OCI-LY1 (cell line): ENCODE results near the gene SLC39A13.

Source experiments
- H2AFZ ChIP-seq: fragments of 200-600 bp; sonication (generic), shearing (Covaris generic); 2 replicates; pipeline ENCODE4 v1.6.0; 2014; ENCODE audit warnings: antibody characterized with exemption, mild to moderate bottlenecking, low read length
- H3F3A ChIP-seq: fragments of 200-600 bp; sonication (generic), shearing (Covaris generic); 2 replicates; pipeline ENCODE4 v1.6.0; 2014; ENCODE audit warnings: mild to moderate bottlenecking, antibody characterized with exemption, low read length, moderate library complexity; ENCODE audit not compliant: insufficient read depth
- H3K27ac ChIP-seq: fragments of 200-600 bp; sonication (generic); 2 replicates; pipeline ENCODE4 v1.5.1; 2014; ENCODE audit warnings: low read length, mixed run types, mild to moderate bottlenecking, low read depth; ENCODE audit not compliant: poor library complexity, severe bottlenecking
- H3K27me3 ChIP-seq: fragments of 200-600 bp; sonication (generic); 2 replicates; pipeline ENCODE4 v1.6.0; 2014; ENCODE audit warnings: antibody characterized with exemption, mild to moderate bottlenecking, low read length, moderate library complexity; ENCODE audit not compliant: insufficient read depth
- H3K36me3 ChIP-seq: fragments of 200-600 bp; sonication (generic); 2 replicates; pipeline ENCODE4 v1.6.1; 2014; ENCODE audit warnings: mild to moderate bottlenecking, antibody characterized with exemption, low read length, moderate library complexity, mixed read lengths; ENCODE audit not compliant: insufficient read depth
- H3K4me1 ChIP-seq: fragments of 200-600 bp; sonication (generic); 2 replicates; pipeline ENCODE4 v1.5.1; 2014; ENCODE audit warnings: mild to moderate bottlenecking, low read length, moderate library complexity; ENCODE audit not compliant: insufficient read depth, severe bottlenecking
- H3K4me2 ChIP-seq: fragments of 200-600 bp; sonication (generic), shearing (Covaris generic); 2 replicates; pipeline ENCODE4 v1.6.1; 2014; ENCODE audit warnings: low read length
- H3K4me3 ChIP-seq: fragments of 200-600 bp; sonication (generic); 2 replicates; pipeline ENCODE4 v1.5.1; 2014; ENCODE audit warnings: low read length, low read depth, mild to moderate bottlenecking, mixed read lengths; ENCODE audit not compliant: poor library complexity, severe bottlenecking
- H3K79me2 ChIP-seq: fragments of 200-600 bp; shearing (Covaris generic); 2 replicates; pipeline ENCODE4 v1.6.1; 2016; ENCODE audit warnings: mixed run types, low read length, mixed read lengths; ENCODE audit not compliant: insufficient read depth
- H3K9ac ChIP-seq: fragments of 200-600 bp; sonication (generic), shearing (Covaris generic); 2 replicates; pipeline ENCODE4 v1.6.1; 2014; ENCODE audit warnings: mild to moderate bottlenecking, low read length, mixed read lengths
- H3K9me2 ChIP-seq: fragments of 200-600 bp; sonication (generic), shearing (Covaris generic); 2 replicates; pipeline ENCODE4 v1.6.1; 2014; ENCODE audit warnings: low read depth, mild to moderate bottlenecking, low read length, mixed read lengths
- H3K9me3 ChIP-seq: fragments of 200-600 bp; shearing (Covaris generic); 2 replicates; pipeline ENCODE4 v1.6.1; 2014; ENCODE audit warnings: low read length, mixed read lengths
- H4K20me1 ChIP-seq: fragments of 200-600 bp; sonication (generic), shearing (Covaris generic); 2 replicates; pipeline ENCODE4 v1.6.0; 2016; ENCODE audit warnings: mild to moderate bottlenecking, low read length; ENCODE audit not compliant: insufficient read depth
- CTCF ChIP-seq: fragments of 200-600 bp; sonication (generic), shearing (Covaris generic); IDR thresholded peaks from 2 replicates; pipeline ENCODE4 v1.5.1; 2017; ENCODE audit warnings: mild to moderate bottlenecking, antibody characterized with exemption, low read length, moderate library complexity, mixed read lengths
- EZH2 ChIP-seq: fragments of 200-600 bp; sonication (generic), shearing (Covaris generic); IDR thresholded peaks from 2 replicates; pipeline ENCODE4 v1.8.0; 2017; ENCODE audit warnings: borderline replicate concordance, mixed run types, mild to moderate bottlenecking, antibody characterized with exemption, low read length, moderate library complexity, mixed read lengths

The SLC39A13 gene

DNA sequence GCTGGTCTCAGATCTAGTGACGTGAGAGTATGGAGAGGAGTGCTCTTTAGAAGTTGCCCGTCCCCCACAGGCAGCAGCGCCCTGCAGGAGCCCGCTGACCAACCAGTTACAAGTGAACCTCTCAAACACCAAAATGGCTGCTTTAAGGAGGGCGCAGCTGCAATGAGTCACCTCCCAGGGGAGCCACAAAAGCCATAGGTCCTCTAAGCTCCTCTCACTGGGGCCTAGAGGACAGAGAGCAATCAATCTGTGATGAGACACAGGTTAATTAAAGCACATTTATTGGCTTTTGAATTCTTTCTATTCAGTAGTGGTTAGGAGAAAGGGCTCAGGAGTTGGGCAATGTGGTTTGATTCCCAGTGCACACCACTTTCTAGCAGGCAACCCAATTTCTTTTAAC lies 56.1 kb downstream of the SLC39A13 start:
- Histone ChIP-seq H2AFZ (no peak overlapping the region), H3K9ac (no peak overlapping the region), H3K9me3 (no peaks in the 10 kb centered on the region), H3K4me3 (no peak overlapping the region), H3K27me3 (no peaks in the 10 kb centered on the region), H3F3A (no peaks in the 10 kb centered on the region), H3K79me2 (no peaks in the 10 kb centered on the region), H3K4me1 (no peaks in the 10 kb centered on the region), H3K27ac (no peak overlapping the region), H3K36me3 (peaks cover 47% of the 10 kb centered on the region), H3K9me2 (no peaks in the 10 kb centered on the region), H4K20me1 (no peaks in the 10 kb centered on the region), H3K4me2 (no peak overlapping the region)
- no peak for TF ChIP-seq CTCF
- no peak for TF ChIP-seq EZH2
